SW480 (cell line): ENCODE data around the gene PAK6.

Source experiments
- DNase-seq: peaks from one replicate; pipeline ENCODE4 v3.0.0-alpha.2; 2016; ENCODE audit warnings: low spot score

The PAK6 gene

GRCh38 chr15:40238532-40239403, at the start of gene PAK6:
Gene PAK6, plus strand, starts transcription at chr15:40239063. Its CDS starts 25,723 bp downstream, at chr15:40264786.
- DNase-seq, result peak; percentile 79

- DNase-seq, result peak; percentile 8
Observed at GRCh38 chr15:40190591-40190990, 48.3 kb upstream of the PAK6 start.

GRCh38 chr15:40192942-40193341, 45.9 kb upstream of the PAK6 start:
- no peak for DNase-seq

- DNase-seq, result no peak
Observed at GRCh38 chr15:40197434-40197833, 41.4 kb upstream of the PAK6 start.

GRCh38 chr15:40198355-40199085, 40.3 kb upstream of the PAK6 start:
- DNase-seq, result no peak

GRCh38 chr15:40204100-40204499, 34.8 kb upstream of the PAK6 start:
- no peak for DNase-seq

- DNase-seq, result peak; percentile 69
Observed at GRCh38 chr15:40217166-40217824, 21.6 kb upstream of the PAK6 start.

- DNase-seq, result no peak
Observed at GRCh38 chr15:40219801-40220200, 19.1 kb upstream of the PAK6 start.

GRCh38 chr15:40222131-40222530, 16.7 kb upstream of the PAK6 start:
- no peak for DNase-seq

GRCh38 chr15:40226736-40227135, 12.1 kb upstream of the PAK6 start:
- DNase-seq, result no peak

- DNase-seq, result no peak
Observed at GRCh38 chr15:40229316-40229715, 9.5 kb upstream of the PAK6 start.

- no peak for DNase-seq
Observed at GRCh38 chr15:40229956-40230355, 8.9 kb upstream of the PAK6 start.

GRCh38 chr15:40232625-40233070, 6.2 kb upstream of the PAK6 start:
- DNase-seq, result no peak

- DNase-seq, result peak; percentile 17
Observed at GRCh38 chr15:40233727-40234577, 4.9 kb upstream of the PAK6 start.

GRCh38 chr15:40234783-40235182, 4.1 kb upstream of the PAK6 start:
- DNase-seq, result peak; percentile 36

- no peak for DNase-seq
Observed at GRCh38 chr15:40235201-40235885, 3.5 kb upstream of the PAK6 start.

GRCh38 chr15:40239404-40239692, 485 bp downstream of the PAK6 start:
- no peak for DNase-seq

GRCh38 chr15:40239693-40240618, 1.1 kb downstream of the PAK6 start:
- no peak for DNase-seq

GRCh38 chr15:40240619-40241221, 1.9 kb downstream of the PAK6 start:
- no peak for DNase-seq
